22Rv1 (cell line): ENCODE results near the gene ARMH1.

Experiments used
- CTCF ChIP-seq: fragments of 450-650 bp; IDR thresholded peaks from 2 replicates; pipeline ENCODE4 v1.5.1; 2017; ENCODE audit warnings: mild to moderate bottlenecking
- ZFX ChIP-seq: fragments of 450-650 bp; IDR thresholded peaks from 2 replicates; pipeline ENCODE4 v1.6.1; 2017; ENCODE audit warnings: antibody characterized with exemption, borderline replicate concordance

- TF ChIP-seq CTCF (peak; percentile 96), ZFX (no peak)
Measured at GRCh38 chr1:44730741-44731512, 56.4 kb downstream of the ARMH1 start, which contains the start of gene RNU5D-1.
